GM12878 (cell line): ENCODE data around the gene TFR2. TPM values are rescaled to one million over a fixed set of nuclear protein-coding genes. Genes with fewer than 3 reads are reported as not detected.

Source experiments
- ATAC-seq: fragments of 200-7000 bp; cut with Tn5 transposase; 3 replicates; pipeline ENCODE4 v1.9.1; 2020; ENCODE audit warnings: mild to moderate bottlenecking, moderate library complexity
- BruUV-seq: library from RNA; stranded (reverse); fragments of 400-500 nt; replicated peaks from 2 replicates; lab custom pipeline; 2021; lab: Mats Ljungman, UMichigan
- CTCF ChIA-PET: fragments of 300-600 bp; sonication (Branson Sonifier 250); formaldehyde crosslinking; extraction: SDS; loops from one replicate; lab custom pipeline; 2021; ENCODE audit warnings: inconsistent platforms; lab: Yijun Ruan, JAX
- POLR2A ChIA-PET: fragments of 350-600 bp; formaldehyde crosslinking; extraction: SDS; loops from one replicate; lab custom pipeline; 2021; ENCODE audit warnings: inconsistent platforms; lab: Charles Lee
- RAD21 ChIA-PET: fragments of 300-600 bp; sonication (Branson Sonifier 250); formaldehyde crosslinking; loops from one replicate; lab custom pipeline; 2023; ENCODE audit warnings: antibody characterized with exemption; ENCODE audit not compliant: unreplicated experiment; lab: Charles Lee
- SMC1A ChIA-PET: fragments of 300-600 bp; sonication (Branson Sonifier 250); formaldehyde crosslinking; loops from one replicate; lab custom pipeline; 2023; ENCODE audit not compliant: unreplicated experiment, uncharacterized antibody; lab: Charles Lee
- DNase-seq: peaks from one replicate; pipeline ENCODE4 v3.0.0-alpha.2; 2011; ENCODE audit warnings: low read depth, low spot score
- FAIRE-seq: peaks from 3 replicates; lab custom pipeline; 2011; peaks lifted over from hg19 to GRCh38; lab: Jason Lieb, UNC
- H2AFZ ChIP-seq: 2 replicates; pipeline ENCODE4 v1.6.0; 2011; ENCODE audit warnings: low read depth, low read length, control low read depth; ENCODE audit not compliant: control insufficient read depth
- H3K27ac ChIP-seq: 2 replicates; pipeline ENCODE4 v1.5.1; 2011; ENCODE audit warnings: control low read depth; ENCODE audit not compliant: control insufficient read depth, insufficient read depth
- H3K27me3 ChIP-seq, 2 experiments: replicated peaks in 1 of 2; 2 replicates each; pipeline versions ENCODE4 v1.6.0 to v1.6.1; 2011; ENCODE audit warnings: low read length in 1 of 2; ENCODE audit not compliant: control insufficient read depth in 2 of 2, insufficient read depth in 2 of 2
- H3K36me3 ChIP-seq, 2 experiments: 2 replicates each; pipeline ENCODE4 v1.5.1; 2011; ENCODE audit warnings: low read length in 1 of 2; ENCODE audit not compliant: control insufficient read depth in 2 of 2, insufficient read depth in 2 of 2
- H3K4me1 ChIP-seq: 2 replicates; pipeline ENCODE4 v1.6.1; 2011; ENCODE audit warnings: mild to moderate bottlenecking, low read length, moderate library complexity, mixed read lengths; ENCODE audit not compliant: control insufficient read depth, insufficient read depth
- H3K4me2 ChIP-seq: 2 replicates; pipeline ENCODE4 v1.6.0; 2011; ENCODE audit warnings: control low read depth; ENCODE audit not compliant: control insufficient read depth, insufficient read depth
- H3K4me3 ChIP-seq: fragments of 200-600 bp; sonication (generic); 2 replicates; pipeline ENCODE4 v1.5.1; 2016
- H3K79me2 ChIP-seq: 2 replicates; pipeline ENCODE4 v1.6.0; 2011; ENCODE audit warnings: low read length; ENCODE audit not compliant: control insufficient read depth, insufficient read depth
- H3K9ac ChIP-seq: 2 replicates; pipeline ENCODE4 v1.8.0; 2011; ENCODE audit warnings: low read length, control low read depth, mixed read lengths; ENCODE audit not compliant: control insufficient read depth, insufficient read depth
- H3K9me3 ChIP-seq: replicated peaks from 3 replicates; pipeline ENCODE4 v1.5.1; 2011; ENCODE audit warnings: mild to moderate bottlenecking, low read length; ENCODE audit not compliant: control insufficient read depth, insufficient read depth
- H4K20me1 ChIP-seq: 2 replicates; pipeline ENCODE4 v1.6.0; 2011; ENCODE audit not compliant: control insufficient read depth, insufficient read depth
- BCL11A ChIP-seq: IDR thresholded peaks from 2 replicates; pipeline ENCODE4 v1.6.1; 2011; ENCODE audit warnings: low read depth, low read length
- GATAD2B ChIP-seq: fragments of 450-650 bp; conservative IDR thresholded peaks from 2 replicates; pipeline ENCODE4 v1.6.1; 2017; ENCODE audit warnings: low read depth, mild to moderate bottlenecking, moderate library complexity
- LARP7 ChIP-seq: fragments of 450-650 bp; IDR thresholded peaks from 2 replicates; pipeline ENCODE4 v1.6.1; 2017; ENCODE audit warnings: mild to moderate bottlenecking
- MXI1 ChIP-seq: fragments of 150-350 bp; IDR thresholded peaks from 2 replicates; pipeline ENCODE4 v1.6.1; 2011; ENCODE audit warnings: low read depth, mild to moderate bottlenecking, inconsistent platforms, low read length, improper control_type of control experiment
- RAD21 ChIP-seq: IDR thresholded peaks from 2 replicates; pipeline ENCODE4 v1.6.1; 2011; ENCODE audit warnings: mild to moderate bottlenecking, low read depth, low read length, moderate library complexity; ENCODE audit not compliant: insufficient read depth
- RB1 ChIP-seq: fragments of 450-650 bp; formaldehyde crosslinking; IDR thresholded peaks from 2 replicates; pipeline ENCODE4 v1.6.1; 2017; ENCODE audit warnings: mild to moderate bottlenecking, borderline replicate concordance
- SMC3 ChIP-seq: IDR thresholded peaks from 2 replicates; pipeline ENCODE4 v1.6.1; 2011; ENCODE audit warnings: low read length, improper control_type of control experiment, borderline replicate concordance
- WGBS: methylation state at CpG from one replicate; pipeline ENCODE4 v1.1.6; 2016; ENCODE audit warnings: low lambda C conversion rate; ENCODE audit not compliant: insufficient replicate concordance, insufficient coverage; ENCODE audit errors: missing lambda C conversion rate; 5-methylcytosine and 5-hydroxymethylcytosine counted together
- in situ Hi-C: fragments of 300-500 bp; cut with MboI; formaldehyde crosslinking; loops from 9 replicates; pipeline ENCODE4 v1.14.3; 2018; ENCODE audit warnings: mixed read lengths
- intact Hi-C: fragments of 100-400 bp; cut with micrococcal nuclease; formaldehyde crosslinking; loops from one replicate; pipeline ENCODE4 v1.14.2; 2022; ENCODE audit not compliant: unreplicated experiment
- polyA plus RNA-seq, 11 experiments: library from polyadenylated mRNA; depleted of rRNA in 4 of 11; unstranded in 6 of 11; stranded (reverse) in 5 of 11; fragments of >200 nt; fragmentation: Nextera tagmentation in 4 of 11; fragmentation: Illumina TruSeq in 1 of 11; extraction: Ambion mirVana in 4 of 11; extraction: Trizol in 1 of 11; gene quantifications; 1 replicate in 1 of 11; 2 replicates in 10 of 11; pipeline versions ENCODE4 v1.2.1 to v1.2.3, GENCODE V29; 2011 to 2016; ENCODE audit warnings: inconsistent platforms in 2 of 11, missing spikeins in 2 of 11, low read depth in 1 of 11
- total RNA-seq, 4 experiments: library from RNA; depleted of rRNA in 3 of 4; stranded (reverse); fragments of >200 nt in 3 of 4; fragmentation: Illumina TruSeq in 1 of 4; extraction: Trizol in 1 of 4; gene quantifications; 2 replicates each; pipeline versions ENCODE4 v1.2.1 to v1.2.3, GENCODE V29; 2013 to 2021
- TF ChIP-seq, protein P1 (sequence below), 3 experiments: IDR thresholded peaks in 2 of 3; conservative IDR thresholded peaks in 1 of 3; 2 replicates each; pipeline ENCODE4 v1.5.1; 2011; ENCODE audit warnings: low read depth in 3 of 3, low read length in 3 of 3, mild to moderate bottlenecking in 3 of 3, control low read depth in 2 of 3, moderate library complexity in 2 of 3, inconsistent platforms in 1 of 3, mixed read lengths in 1 of 3; ENCODE audit not compliant: control insufficient read depth in 2 of 3, insufficient read depth in 1 of 3; ENCODE audit errors: extremely low read depth in 1 of 3

TFR2 gene
- total and polyA plus RNA-seq, 10 of the 15 experiments (the other 5 are each of a cell fraction or from before 2014, with no cell fraction given): 0.30 to 7.2 (median 1.8) TPM

DNA sequence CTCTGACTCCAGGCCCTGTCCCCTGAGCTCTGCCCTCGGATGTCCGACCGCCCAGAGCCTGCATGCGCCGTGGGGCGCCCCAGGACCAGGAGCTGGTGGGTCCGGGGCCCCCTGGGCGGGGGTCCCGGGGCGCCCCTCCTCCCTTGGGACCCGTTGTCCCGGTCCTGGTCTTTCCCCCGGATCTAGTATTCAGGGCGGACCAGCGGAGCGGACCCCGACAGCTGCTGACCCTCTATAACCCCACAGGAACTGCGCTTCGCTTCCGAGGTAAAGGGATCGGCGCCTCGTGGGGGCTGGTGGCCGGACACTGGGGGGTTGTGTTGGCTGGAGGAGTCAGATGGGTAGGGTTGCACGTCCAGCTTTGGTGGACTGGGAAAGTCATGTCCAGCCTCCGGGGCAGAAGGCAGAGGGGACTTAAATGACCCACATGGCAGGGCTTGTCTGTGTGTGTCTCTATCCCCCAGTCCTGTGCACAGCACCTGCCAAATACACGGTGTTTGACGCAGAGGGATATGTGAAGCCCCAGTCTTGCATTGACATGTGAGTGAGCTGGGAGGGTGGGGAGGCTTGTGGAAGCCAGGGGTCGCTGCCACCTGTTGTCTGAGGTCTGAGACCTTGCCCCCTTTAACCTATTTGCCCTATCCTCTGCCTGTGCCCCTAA lies 28.5 kb downstream of the TFR2 start:
- Histone ChIP-seq H3K27me3 (peaks cover 0 to 3% of the 10 kb centered on the region in 2 experiments; a peak in 2 of 4 replicates), H4K20me1 (no peaks in the 10 kb centered on the region), H3K4me2 (peak overlapping the region; percentile 100), H3K4me3 (peak overlapping the region; percentile 75), H3K4me1 (peaks cover 5% of the 10 kb centered on the region), H3K27ac (peak overlapping the region; percentile 97; the same call in 1 of the 2 replicates), H3K79me2 (no peaks in the 10 kb centered on the region), H3K36me3 (no peaks in the 10 kb centered on the region), H3K9me3 (no peaks in the 10 kb centered on the region), H2AFZ (peak overlapping the region; percentile 79), H3K9ac (peak overlapping the region; percentile 88)
- in situ Hi-C loops (no loop called here), intact Hi-C loops (loop anchor here (2.0 to 5.0 kb wide), 2 partner anchors 60 to 84 kb away; partner anchors contain the start of gene GNB2)
- TF ChIP-seq, protein P1, sequence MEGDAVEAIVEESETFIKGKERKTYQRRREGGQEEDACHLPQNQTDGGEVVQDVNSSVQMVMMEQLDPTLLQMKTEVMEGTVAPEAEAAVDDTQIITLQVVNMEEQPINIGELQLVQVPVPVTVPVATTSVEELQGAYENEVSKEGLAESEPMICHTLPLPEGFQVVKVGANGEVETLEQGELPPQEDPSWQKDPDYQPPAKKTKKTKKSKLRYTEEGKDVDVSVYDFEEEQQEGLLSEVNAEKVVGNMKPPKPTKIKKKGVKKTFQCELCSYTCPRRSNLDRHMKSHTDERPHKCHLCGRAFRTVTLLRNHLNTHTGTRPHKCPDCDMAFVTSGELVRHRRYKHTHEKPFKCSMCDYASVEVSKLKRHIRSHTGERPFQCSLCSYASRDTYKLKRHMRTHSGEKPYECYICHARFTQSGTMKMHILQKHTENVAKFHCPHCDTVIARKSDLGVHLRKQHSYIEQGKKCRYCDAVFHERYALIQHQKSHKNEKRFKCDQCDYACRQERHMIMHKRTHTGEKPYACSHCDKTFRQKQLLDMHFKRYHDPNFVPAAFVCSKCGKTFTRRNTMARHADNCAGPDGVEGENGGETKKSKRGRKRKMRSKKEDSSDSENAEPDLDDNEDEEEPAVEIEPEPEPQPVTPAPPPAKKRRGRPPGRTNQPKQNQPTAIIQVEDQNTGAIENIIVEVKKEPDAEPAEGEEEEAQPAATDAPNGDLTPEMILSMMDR (IDR thresholded peaks at IDR 0.05 in 2 of 3, conservative IDR thresholded peaks at IDR 0.05 in 1 of 3; ENCODE audit: control insufficient read depth in 2 of 3, extremely low read depth in 1 of 3, insufficient read depth in 1 of 3, low read depth in 3 of 3, low read length in 3 of 3): 0 out of 6 replicates have a peak, but pooled peaks of 2 of the 3 experiments have one; percentile 2 to 5
- TF ChIP-seq RB1 (no peak), MXI1 (0 out of 2 replicates have a peak, but pooled peaks have one; percentile 7), RAD21 (0 out of 2 replicates have a peak, but pooled peaks have one; percentile 6), LARP7 (0 out of 2 replicates have a peak, but pooled peaks have one; percentile 39), SMC3 (peak; percentile 8; the same call in 1 of the 2 replicates), BCL11A (no peak), GATAD2B (0 out of 2 replicates have a peak, but pooled peaks have one; percentile 39)
- DNase-seq (no peak), ATAC-seq (peak; percentile 9; the same call in 2 of the 3 replicates), FAIRE-seq (no peak)
- ChIA-PET POLR2A (interaction anchor here (0.6 to 2.2 kb wide), 17 partner anchors 9 to 779 kb away, joined by 3 to 28 read pairs (median 4); partner anchors contain the start of genes AGFG2, FBXO24, GNB2 and LRCH4), CTCF (interaction anchor here (0.6 to 6.6 kb wide), 18 partner anchors 10 to 239 kb away, joined by 3 to 35 read pairs (median 4); partner anchors contain the start of genes FBXO24, LRCH4, PCOLCE and POP7), SMC1A (interaction anchor here (0.6 to 2.4 kb wide), 8 partner anchors 14 to 148 kb away, joined by 3 to 10 read pairs (median 4); partner anchors contain the start of genes FBXO24, LRCH4 and POP7), RAD21 (interaction anchor here (0.7 to 2.2 kb wide), 13 partner anchors 17 to 190 kb away, joined by 3 to 15 read pairs (median 3); partner anchors contain the start of genes FBXO24, LRCH4 and POP7)
- WGBS: under 1% methylated on average over 26 of the region's 29 CpGs
- no TSS peak for BruUV-seq
